HEK293 (cell line): ENCODE data around the gene TUT1.

ENCODE experiments used
- BCL11A ChIP-seq: fragments of 450-650 bp; formaldehyde crosslinking; IDR thresholded peaks from 2 replicates; pipeline ENCODE4 v1.5.1; 2016; ENCODE audit warnings: low read depth, missing biosample characterization, missing genetic modification characterization
- FEZF1 ChIP-seq: fragments of 450-650 bp; formaldehyde crosslinking; IDR thresholded peaks from 2 replicates; pipeline ENCODE4 v1.5.1; 2016; ENCODE audit warnings: missing biosample characterization, missing genetic modification characterization
- GLI2 ChIP-seq: fragments of 450-650 bp; formaldehyde crosslinking; IDR thresholded peaks from 2 replicates; pipeline ENCODE4; 2017; ENCODE audit warnings: missing biosample characterization, missing genetic modification characterization, low read depth, borderline replicate concordance
- GLI4 ChIP-seq: fragments of 450-650 bp; formaldehyde crosslinking; IDR thresholded peaks from 2 replicates; pipeline ENCODE4 v1.5.1; 2016; ENCODE audit warnings: missing biosample characterization, missing genetic modification characterization
- GLIS2 ChIP-seq: fragments of 450-650 bp; formaldehyde crosslinking; IDR thresholded peaks from 2 replicates; pipeline ENCODE4 v1.5.1; 2016; ENCODE audit warnings: missing biosample characterization, missing genetic modification characterization
- HOXD13 ChIP-seq: sonication (generic); formaldehyde crosslinking; IDR thresholded peaks from 2 replicates; pipeline ENCODE4 v1.8.0; 2022; ENCODE audit warnings: missing genetic modification reagents, borderline replicate concordance
- KLF8 ChIP-seq: fragments of 450-650 bp; formaldehyde crosslinking; IDR thresholded peaks from 2 replicates; pipeline ENCODE4 v1.5.1; 2016; ENCODE audit warnings: missing biosample characterization, missing genetic modification characterization
- MZF1 ChIP-seq: fragments of 450-650 bp; formaldehyde crosslinking; IDR thresholded peaks from 2 replicates; pipeline ENCODE4 v1.5.1; 2017; ENCODE audit warnings: missing biosample characterization, missing genetic modification characterization, borderline replicate concordance
- OSR2 ChIP-seq: fragments of 450-650 bp; formaldehyde crosslinking; IDR thresholded peaks from 2 replicates; pipeline ENCODE4 v1.5.1; 2016; ENCODE audit warnings: missing biosample characterization, missing genetic modification characterization
- SP7 ChIP-seq: fragments of 450-650 bp; formaldehyde crosslinking; IDR thresholded peaks from 2 replicates; pipeline ENCODE4 v1.5.1; 2016; ENCODE audit warnings: missing biosample characterization, missing genetic modification characterization
- ZBTB1 ChIP-seq: fragments of 450-650 bp; formaldehyde crosslinking; IDR thresholded peaks from 2 replicates; pipeline ENCODE4 v1.5.1; 2016; ENCODE audit warnings: missing biosample characterization, missing genetic modification characterization
- ZNF114 ChIP-seq: fragments of 450-650 bp; formaldehyde crosslinking; IDR thresholded peaks from 2 replicates; pipeline ENCODE4 v1.5.0; 2017; ENCODE audit warnings: missing biosample characterization, missing genetic modification characterization
- ZNF146 ChIP-seq: fragments of 450-650 bp; formaldehyde crosslinking; IDR thresholded peaks from 2 replicates; pipeline ENCODE4 v1.5.1; 2016; ENCODE audit warnings: missing biosample characterization, missing genetic modification characterization
- ZNF155 ChIP-seq: fragments of 450-650 bp; formaldehyde crosslinking; IDR thresholded peaks from 2 replicates; pipeline ENCODE4 v1.5.1; 2016; ENCODE audit warnings: missing biosample characterization, missing genetic modification characterization
- ZNF157 ChIP-seq: fragments of 450-650 bp; formaldehyde crosslinking; IDR thresholded peaks from 2 replicates; pipeline ENCODE4 v1.5.1; 2016; ENCODE audit warnings: missing biosample characterization, missing genetic modification characterization
- ZNF2 ChIP-seq: fragments of 450-650 bp; formaldehyde crosslinking; IDR thresholded peaks from 2 replicates; pipeline ENCODE4 v1.5.1; 2016; ENCODE audit warnings: missing biosample characterization, missing genetic modification characterization
- ZNF214 ChIP-seq: fragments of 450-650 bp; formaldehyde crosslinking; IDR thresholded peaks from 2 replicates; pipeline ENCODE4 v1.5.1; 2017; ENCODE audit warnings: missing biosample characterization, mild to moderate bottlenecking, missing genetic modification characterization, borderline replicate concordance
- ZNF239 ChIP-seq: fragments of 450-650 bp; formaldehyde crosslinking; IDR thresholded peaks from 2 replicates; pipeline ENCODE4 v1.5.1; 2016; ENCODE audit warnings: missing biosample characterization, missing genetic modification characterization
- ZNF350 ChIP-seq: fragments of 450-650 bp; formaldehyde crosslinking; IDR thresholded peaks from 2 replicates; pipeline ENCODE4 v1.5.0; 2017; ENCODE audit warnings: missing biosample characterization, mild to moderate bottlenecking, missing genetic modification characterization
- ZNF37A ChIP-seq: fragments of 450-650 bp; IDR thresholded peaks from 2 replicates; pipeline ENCODE4 v1.5.1; 2018; ENCODE audit warnings: missing biosample characterization, missing genetic modification characterization
- ZNF555 ChIP-seq: fragments of 450-650 bp; formaldehyde crosslinking; conservative IDR thresholded peaks from 2 replicates; pipeline ENCODE4 v1.5.1; 2017; ENCODE audit warnings: missing biosample characterization, mild to moderate bottlenecking, missing genetic modification characterization, inconsistent platforms
- ZNF600 ChIP-seq: fragments of 450-650 bp; formaldehyde crosslinking; IDR thresholded peaks from 2 replicates; pipeline ENCODE4 v1.5.1; 2016; ENCODE audit warnings: missing biosample characterization, missing genetic modification characterization
- ZNF701 ChIP-seq: fragments of 450-650 bp; formaldehyde crosslinking; IDR thresholded peaks from 2 replicates; pipeline ENCODE4 v1.5.1; 2016; ENCODE audit warnings: missing biosample characterization, missing genetic modification characterization
- ZNF747 ChIP-seq: fragments of 450-650 bp; formaldehyde crosslinking; IDR thresholded peaks from 2 replicates; pipeline ENCODE4 v1.5.1; 2016; ENCODE audit warnings: missing biosample characterization, missing genetic modification characterization
- ZNF777 ChIP-seq: fragments of 450-650 bp; formaldehyde crosslinking; IDR thresholded peaks from 2 replicates; pipeline ENCODE4 v1.5.1; 2017; ENCODE audit warnings: missing biosample characterization, missing genetic modification characterization, borderline replicate concordance
- TF ChIP-seq, protein P1 (sequence below): fragments of 450-650 bp; formaldehyde crosslinking; IDR thresholded peaks from 2 replicates; pipeline ENCODE4 v1.5.1; 2017; ENCODE audit warnings: missing biosample characterization, missing genetic modification characterization
- TF ChIP-seq, protein P2 (sequence below): fragments of 450-650 bp; formaldehyde crosslinking; IDR thresholded peaks from 2 replicates; pipeline ENCODE4 v1.5.1; 2016; ENCODE audit warnings: missing biosample characterization, missing genetic modification characterization
- TF ChIP-seq, protein P3 (sequence below): fragments of 450-650 bp; formaldehyde crosslinking; IDR thresholded peaks from 2 replicates; pipeline ENCODE4 v1.5.1; 2017; ENCODE audit warnings: missing biosample characterization, missing genetic modification characterization
- TF ChIP-seq, protein P4 (sequence below): fragments of 450-650 bp; formaldehyde crosslinking; IDR thresholded peaks from 2 replicates; pipeline ENCODE4 v1.5.1; 2016; ENCODE audit warnings: missing biosample characterization, missing genetic modification characterization
- TF ChIP-seq, protein P5 (sequence below): fragments of 450-650 bp; IDR thresholded peaks from 2 replicates; pipeline ENCODE4 v1.5.1; 2018; ENCODE audit warnings: missing biosample characterization, mild to moderate bottlenecking, missing genetic modification characterization
- TF ChIP-seq, protein P6 (sequence below): fragments of 450-650 bp; formaldehyde crosslinking; IDR thresholded peaks from 2 replicates; pipeline ENCODE4 v1.5.1; 2016; ENCODE audit warnings: missing biosample characterization, missing genetic modification characterization

The TUT1 gene

DNA sequence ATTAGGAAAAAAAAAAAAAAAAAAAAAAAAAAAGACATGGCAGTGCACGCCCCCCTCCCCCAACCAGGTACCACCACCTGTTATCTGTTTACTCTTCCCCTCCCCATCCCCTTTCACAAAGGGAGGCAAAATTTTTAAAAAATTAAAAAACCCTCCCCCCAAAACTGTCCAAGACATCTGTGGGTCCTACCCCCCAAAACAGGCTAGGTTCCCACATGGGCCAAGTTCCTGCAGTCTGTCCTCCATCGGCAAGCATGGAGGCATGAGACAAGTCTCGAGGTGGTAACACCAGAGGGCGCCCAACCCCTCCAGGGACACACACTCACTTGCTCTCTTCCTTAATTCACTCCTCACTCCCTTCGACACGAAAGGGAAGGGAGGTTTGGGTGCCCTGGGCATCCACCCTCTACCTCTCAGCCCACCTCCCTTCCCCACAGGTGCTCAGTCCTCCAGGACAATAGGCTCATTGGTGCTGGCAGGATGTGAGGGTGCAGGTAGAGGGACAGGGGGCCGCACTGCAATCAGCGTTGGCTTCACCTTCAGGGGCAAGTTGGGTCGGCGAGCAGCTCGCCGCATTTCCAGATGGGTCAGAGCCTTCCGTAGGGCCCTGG is 2.2 kb upstream of the TUT1 start (continued):
- no peak for TF ChIP-seq ZNF37A (tag by site-specific recombination)
- TF ChIP-seq BCL11A (tag by site-specific recombination): no peak
- TF ChIP-seq, protein P1, sequence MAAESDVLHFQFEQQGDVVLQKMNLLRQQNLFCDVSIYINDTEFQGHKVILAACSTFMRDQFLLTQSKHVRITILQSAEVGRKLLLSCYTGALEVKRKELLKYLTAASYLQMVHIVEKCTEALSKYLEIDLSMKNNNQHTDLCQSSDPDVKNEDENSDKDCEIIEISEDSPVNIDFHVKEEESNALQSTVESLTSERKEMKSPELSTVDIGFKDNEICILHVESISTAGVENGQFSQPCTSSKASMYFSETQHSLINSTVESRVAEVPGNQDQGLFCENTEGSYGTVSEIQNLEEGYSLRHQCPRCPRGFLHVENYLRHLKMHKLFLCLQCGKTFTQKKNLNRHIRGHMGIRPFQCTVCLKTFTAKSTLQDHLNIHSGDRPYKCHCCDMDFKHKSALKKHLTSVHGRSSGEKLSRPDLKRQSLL (tag by site-specific recombination): no peak
- TF ChIP-seq, protein P2, sequence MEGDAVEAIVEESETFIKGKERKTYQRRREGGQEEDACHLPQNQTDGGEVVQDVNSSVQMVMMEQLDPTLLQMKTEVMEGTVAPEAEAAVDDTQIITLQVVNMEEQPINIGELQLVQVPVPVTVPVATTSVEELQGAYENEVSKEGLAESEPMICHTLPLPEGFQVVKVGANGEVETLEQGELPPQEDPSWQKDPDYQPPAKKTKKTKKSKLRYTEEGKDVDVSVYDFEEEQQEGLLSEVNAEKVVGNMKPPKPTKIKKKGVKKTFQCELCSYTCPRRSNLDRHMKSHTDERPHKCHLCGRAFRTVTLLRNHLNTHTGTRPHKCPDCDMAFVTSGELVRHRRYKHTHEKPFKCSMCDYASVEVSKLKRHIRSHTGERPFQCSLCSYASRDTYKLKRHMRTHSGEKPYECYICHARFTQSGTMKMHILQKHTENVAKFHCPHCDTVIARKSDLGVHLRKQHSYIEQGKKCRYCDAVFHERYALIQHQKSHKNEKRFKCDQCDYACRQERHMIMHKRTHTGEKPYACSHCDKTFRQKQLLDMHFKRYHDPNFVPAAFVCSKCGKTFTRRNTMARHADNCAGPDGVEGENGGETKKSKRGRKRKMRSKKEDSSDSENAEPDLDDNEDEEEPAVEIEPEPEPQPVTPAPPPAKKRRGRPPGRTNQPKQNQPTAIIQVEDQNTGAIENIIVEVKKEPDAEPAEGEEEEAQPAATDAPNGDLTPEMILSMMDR (tag by site-specific recombination): peak; percentile 69
- TF ChIP-seq, protein P3, sequence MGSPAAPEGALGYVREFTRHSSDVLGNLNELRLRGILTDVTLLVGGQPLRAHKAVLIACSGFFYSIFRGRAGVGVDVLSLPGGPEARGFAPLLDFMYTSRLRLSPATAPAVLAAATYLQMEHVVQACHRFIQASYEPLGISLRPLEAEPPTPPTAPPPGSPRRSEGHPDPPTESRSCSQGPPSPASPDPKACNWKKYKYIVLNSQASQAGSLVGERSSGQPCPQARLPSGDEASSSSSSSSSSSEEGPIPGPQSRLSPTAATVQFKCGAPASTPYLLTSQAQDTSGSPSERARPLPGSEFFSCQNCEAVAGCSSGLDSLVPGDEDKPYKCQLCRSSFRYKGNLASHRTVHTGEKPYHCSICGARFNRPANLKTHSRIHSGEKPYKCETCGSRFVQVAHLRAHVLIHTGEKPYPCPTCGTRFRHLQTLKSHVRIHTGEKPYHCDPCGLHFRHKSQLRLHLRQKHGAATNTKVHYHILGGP (tag by site-specific recombination): no peak
- TF ChIP-seq ZNF600: peak; percentile 88
- TF ChIP-seq GLI2: no peak
- TF ChIP-seq, protein P4, sequence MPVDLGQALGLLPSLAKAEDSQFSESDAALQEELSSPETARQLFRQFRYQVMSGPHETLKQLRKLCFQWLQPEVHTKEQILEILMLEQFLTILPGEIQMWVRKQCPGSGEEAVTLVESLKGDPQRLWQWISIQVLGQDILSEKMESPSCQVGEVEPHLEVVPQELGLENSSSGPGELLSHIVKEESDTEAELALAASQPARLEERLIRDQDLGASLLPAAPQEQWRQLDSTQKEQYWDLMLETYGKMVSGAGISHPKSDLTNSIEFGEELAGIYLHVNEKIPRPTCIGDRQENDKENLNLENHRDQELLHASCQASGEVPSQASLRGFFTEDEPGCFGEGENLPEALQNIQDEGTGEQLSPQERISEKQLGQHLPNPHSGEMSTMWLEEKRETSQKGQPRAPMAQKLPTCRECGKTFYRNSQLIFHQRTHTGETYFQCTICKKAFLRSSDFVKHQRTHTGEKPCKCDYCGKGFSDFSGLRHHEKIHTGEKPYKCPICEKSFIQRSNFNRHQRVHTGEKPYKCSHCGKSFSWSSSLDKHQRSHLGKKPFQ: no peak
- no peak for TF ChIP-seq ZNF747 (tag by site-specific recombination)
- TF ChIP-seq ZNF157 (tag by site-specific recombination): no peak
- no peak for TF ChIP-seq ZNF155 (tag by site-specific recombination)
- TF ChIP-seq ZNF350 (tag by site-specific recombination): no peak
- peak; percentile 29; the same call in 1 of the 2 replicates for TF ChIP-seq SP7
- TF ChIP-seq ZNF214 (tag by site-specific recombination): no peak
- TF ChIP-seq GLIS2 (tag by site-specific recombination): no peak
- peak; percentile 46; the same call in 1 of the 2 replicates for TF ChIP-seq ZNF2
- no peak for TF ChIP-seq GLI4
- no peak for TF ChIP-seq ZNF701 (tag by site-specific recombination)
- no peak for TF ChIP-seq ZBTB1 (tag by site-specific recombination)
- no peak for TF ChIP-seq FEZF1
- no peak for TF ChIP-seq ZNF239 (tag by site-specific recombination)
- TF ChIP-seq ZNF114 (tag by site-specific recombination): no peak
- no peak for TF ChIP-seq MZF1
- no peak for TF ChIP-seq KLF8
- TF ChIP-seq HOXD13: no peak
- no peak for TF ChIP-seq ZNF777 (tag by site-specific recombination)
- TF ChIP-seq ZNF555 (tag by site-specific recombination): no peak
- TF ChIP-seq OSR2 (tag by site-specific recombination): no peak
- TF ChIP-seq, protein P5, sequence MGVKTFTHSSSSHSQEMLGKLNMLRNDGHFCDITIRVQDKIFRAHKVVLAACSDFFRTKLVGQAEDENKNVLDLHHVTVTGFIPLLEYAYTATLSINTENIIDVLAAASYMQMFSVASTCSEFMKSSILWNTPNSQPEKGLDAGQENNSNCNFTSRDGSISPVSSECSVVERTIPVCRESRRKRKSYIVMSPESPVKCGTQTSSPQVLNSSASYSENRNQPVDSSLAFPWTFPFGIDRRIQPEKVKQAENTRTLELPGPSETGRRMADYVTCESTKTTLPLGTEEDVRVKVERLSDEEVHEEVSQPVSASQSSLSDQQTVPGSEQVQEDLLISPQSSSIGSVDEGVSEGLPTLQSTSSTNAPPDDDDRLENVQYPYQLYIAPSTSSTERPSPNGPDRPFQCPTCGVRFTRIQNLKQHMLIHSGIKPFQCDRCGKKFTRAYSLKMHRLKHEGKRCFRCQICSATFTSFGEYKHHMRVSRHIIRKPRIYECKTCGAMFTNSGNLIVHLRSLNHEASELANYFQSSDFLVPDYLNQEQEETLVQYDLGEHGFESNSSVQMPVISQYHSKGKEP (tag by site-specific recombination): no peak
- no peak for TF ChIP-seq ZNF146 (tag by site-specific recombination)
- TF ChIP-seq, protein P6, sequence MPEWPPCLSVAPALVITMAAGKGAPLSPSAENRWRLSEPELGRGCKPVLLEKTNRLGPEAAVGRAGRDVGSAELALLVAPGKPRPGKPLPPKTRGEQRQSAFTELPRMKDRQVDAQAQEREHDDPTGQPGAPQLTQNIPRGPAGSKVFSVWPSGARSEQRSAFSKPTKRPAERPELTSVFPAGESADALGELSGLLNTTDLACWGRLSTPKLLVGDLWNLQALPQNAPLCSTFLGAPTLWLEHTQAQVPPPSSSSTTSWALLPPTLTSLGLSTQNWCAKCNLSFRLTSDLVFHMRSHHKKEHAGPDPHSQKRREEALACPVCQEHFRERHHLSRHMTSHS (tag by site-specific recombination): no peak
